Keratinocyte (primary cell): ENCODE data around the gene SH3RF1. TPM values are rescaled to one million over a fixed set of nuclear protein-coding genes. Genes with fewer than 3 reads are reported as not detected.

Experiments
- DNase-seq: peaks from one replicate; pipeline ENCODE4 v3.0.0-alpha.2; 2011; ENCODE audit warnings: low read depth, missing footprints, low spot score
- FAIRE-seq: peaks from 2 replicates; lab custom pipeline; 2011; peaks lifted over from hg19 to GRCh38; lab: Jason Lieb, UNC
- H2AFZ ChIP-seq: 2 replicates; pipeline ENCODE4 v1.6.0; 2012; ENCODE audit warnings: low read length, control low read depth, inconsistent platforms; ENCODE audit not compliant: control insufficient read depth
- H3K27ac ChIP-seq: 2 replicates; pipeline ENCODE4 v1.5.1; 2011; ENCODE audit warnings: low read length; ENCODE audit not compliant: control insufficient read depth, insufficient read depth
- H3K27me3 ChIP-seq: 3 replicates; pipeline ENCODE4 v1.6.0; 2011; ENCODE audit warnings: low read length; ENCODE audit not compliant: control insufficient read depth, insufficient read depth; ENCODE audit errors: extremely low read depth
- H3K36me3 ChIP-seq, 2 experiments: 2 replicates in 1 of 2; 3 replicates in 1 of 2; pipeline ENCODE4 v1.5.1; 2011; ENCODE audit warnings: low read length in 2 of 2, mild to moderate bottlenecking in 1 of 2; ENCODE audit not compliant: control insufficient read depth in 2 of 2, insufficient read depth in 2 of 2; ENCODE audit errors: extremely low read depth in 1 of 2
- H3K4me1 ChIP-seq: 3 replicates; pipeline ENCODE4 v1.5.1; 2011; ENCODE audit warnings: low read length; ENCODE audit not compliant: control insufficient read depth, insufficient read depth; ENCODE audit errors: extremely low read depth
- H3K4me2 ChIP-seq: 3 replicates; pipeline ENCODE4 v1.6.0; 2011; ENCODE audit warnings: low read depth, low read length; ENCODE audit not compliant: control insufficient read depth, insufficient read depth; ENCODE audit errors: extremely low read depth
- H3K4me3 ChIP-seq, 3 experiments: fragments of 200-600 bp in 1 of 3; sonication (generic) in 1 of 3; 2 replicates in 2 of 3; 3 replicates in 1 of 3; pipeline ENCODE4 v1.5.1; 2011 to 2016; ENCODE audit warnings: low read length in 3 of 3, mild to moderate bottlenecking in 3 of 3, control low read depth in 2 of 3, inconsistent platforms in 1 of 3, low read depth in 1 of 3, mixed read lengths in 1 of 3, mixed run types in 1 of 3, moderate library complexity in 1 of 3; ENCODE audit not compliant: control insufficient read depth in 2 of 3, insufficient read depth in 2 of 3; ENCODE audit errors: extremely low read depth in 1 of 3
- H3K79me2 ChIP-seq: 2 replicates; pipeline ENCODE4 v1.6.0; 2012; ENCODE audit warnings: low read length; ENCODE audit not compliant: control insufficient read depth, insufficient read depth
- H3K9ac ChIP-seq: 3 replicates; pipeline ENCODE4 v1.6.0; 2011; ENCODE audit warnings: low read length; ENCODE audit not compliant: control insufficient read depth, insufficient read depth; ENCODE audit errors: extremely low read depth
- H3K9me1 ChIP-seq: 3 replicates; pipeline ENCODE4 v1.6.0; 2011; ENCODE audit warnings: low read length; ENCODE audit not compliant: control insufficient read depth, insufficient read depth; ENCODE audit errors: extremely low read depth
- H3K9me3 ChIP-seq: 2 replicates; pipeline ENCODE4 v1.5.1; 2012; ENCODE audit warnings: low read depth, low read length; ENCODE audit not compliant: control insufficient read depth
- H4K20me1 ChIP-seq: 3 replicates; pipeline ENCODE4 v1.6.0; 2011; ENCODE audit warnings: low read length; ENCODE audit not compliant: control insufficient read depth, insufficient read depth; ENCODE audit errors: extremely low read depth
- CTCF ChIP-seq, 3 experiments: IDR thresholded peaks in 1 of 3; conservative IDR thresholded peaks in 1 of 3; optimal IDR thresholded peaks in 1 of 3; 2 replicates in 2 of 3; 3 replicates in 1 of 3; pipeline versions ENCODE3 to v1.5.1; 2011; ENCODE audit warnings: low read length in 3 of 3, mild to moderate bottlenecking in 3 of 3, moderate library complexity in 2 of 3, control low read depth in 1 of 3, inconsistent platforms in 1 of 3; ENCODE audit not compliant: insufficient read depth in 2 of 3; ENCODE audit errors: extremely low read depth in 1 of 3
- EZH2 ChIP-seq: IDR thresholded peaks from one replicate; pipeline ENCODE4 v1.6.1; 2012; ENCODE audit warnings: inconsistent platforms, mild to moderate bottlenecking, low read length, moderate library complexity
- dilution Hi-C: fragments of 300-500 bp; cut with MboI; formaldehyde crosslinking; loops from one replicate; pipeline ENCODE4 v1.7.0; 2020; ENCODE audit warnings: low sequenced_read_pairs; ENCODE audit not compliant: extremely low pct_ligation_motif_present
- polyA plus RNA-seq, 5 experiments: library from polyadenylated mRNA; depleted of rRNA in 3 of 5; stranded (reverse) in 3 of 5; stranded (forward) in 1 of 5; unstranded in 1 of 5; fragments of >200 nt; gene quantifications; 1 replicate in 1 of 5; 2 replicates in 3 of 5; 3 replicates in 1 of 5; pipeline versions ENCODE4 v1.2.1 to v1.2.3, GENCODE V29; 2011 to 2012; ENCODE audit warnings: missing spikeins in 2 of 5, low read depth in 1 of 5, low replicate concordance in 1 of 5

The SH3RF1 gene
- polyA plus RNA-seq, 1 donor (not counting 4 experiments of a cell fraction or from before 2014, with no cell fraction given) = 9.5 TPM

GRCh38 chr4:169209388-169209883, 61.3 kb downstream of the SH3RF1 start:
- peaks cover 12% of the 10 kb centered on the region for H3K4me1 ChIP-seq
- H2AFZ ChIP-seq = no peak overlapping the region
- H3K4me2 ChIP-seq = no peak overlapping the region
- H3K4me3 ChIP-seq = no peak overlapping the region
- H3K36me3 ChIP-seq = no peaks in the 10 kb centered on the region
- DNase-seq = no peak
- H3K79me2 ChIP-seq = peaks cover 48% of the 10 kb centered on the region
- dilution Hi-C loops = no loop called here
- H4K20me1 ChIP-seq = no peaks in the 10 kb centered on the region
- FAIRE-seq = no peak
- H3K9ac ChIP-seq = no peak overlapping the region
- H3K27ac ChIP-seq = no peak overlapping the region
- peaks cover 3% of the 10 kb centered on the region for H3K9me3 ChIP-seq
- H3K9me1 ChIP-seq = no peaks in the 10 kb centered on the region
- no peaks in the 10 kb centered on the region for H3K27me3 ChIP-seq
- TF ChIP-seq EZH2 (no peak), CTCF (optimal IDR thresholded peaks at IDR 0.05 in 1 of 3, IDR thresholded peaks at IDR 0.05 in 1 of 3, conservative IDR thresholded peaks at IDR 0.05 in 1 of 3; ENCODE audit: extremely low read depth in 1 of 3, insufficient read depth in 2 of 3, low read length in 3 of 3) (no peak)

GRCh38 chr4:169208516-169208915, 62.2 kb downstream of the SH3RF1 start:
- Histone ChIP-seq H2AFZ (no peak overlapping the region), H3K27ac (no peak overlapping the region), H3K4me1 (peaks cover 17% of the 10 kb centered on the region), H3K4me3 (no peak overlapping the region), H4K20me1 (no peaks in the 10 kb centered on the region), H3K9me1 (peaks cover 3% of the 10 kb centered on the region), H3K9me3 (no peaks in the 10 kb centered on the region), H3K27me3 (no peaks in the 10 kb centered on the region), H3K79me2 (peaks cover 49% of the 10 kb centered on the region), H3K4me2 (no peak overlapping the region), H3K9ac (no peak overlapping the region), H3K36me3 (no peaks in the 10 kb centered on the region)
- FAIRE-seq = peak; percentile 41
- DNase-seq = no peak
- dilution Hi-C loops = no loop called here
- TF ChIP-seq EZH2 (no peak), CTCF (optimal IDR thresholded peaks at IDR 0.05 in 1 of 3, IDR thresholded peaks at IDR 0.05 in 1 of 3, conservative IDR thresholded peaks at IDR 0.05 in 1 of 3; ENCODE audit: extremely low read depth in 1 of 3, insufficient read depth in 2 of 3, low read length in 3 of 3) (no peak)
